T-helper 9 cell (primary cell): ENCODE results near the gene ACOT7.
A peak's percentile ranks its signal among the peaks of the same experiment; 100 is the strongest.

Experiments
- DNase-seq: peaks from one replicate; pipeline ENCODE4 v3.0.0-alpha.2; 2020

Gene ACOT7

GRCh38 chr1:6424000-6424565 is 30.5 kb upstream of the ACOT7 start:
- DNase-seq: no peak

- peak; percentile 62 for DNase-seq
These were observed 29.9 kb upstream of the ACOT7 start for GRCh38 chr1:6423321-6423999.

GRCh38 chr1:6421266-6421665 is 27.7 kb upstream of the ACOT7 start:
- DNase-seq: no peak

- no peak for DNase-seq
These were observed 27.0 kb upstream of the ACOT7 start for GRCh38 chr1:6420454-6421042.

- no peak for DNase-seq
These were observed 26.4 kb upstream of the ACOT7 start, which contains the start of gene HES2 for GRCh38 chr1:6419804-6420453. Gene HES2, minus strand, starts transcription at chr1:6419919. Its CDS starts 99 bp downstream, at chr1:6419820.

GRCh38 chr1:6419397-6419803 is 25.8 kb upstream of the ACOT7 start:
- DNase-seq: no peak

GRCh38 chr1:6418668-6419396 is 25.3 kb upstream of the ACOT7 start:
- DNase-seq: no peak

- DNase-seq: no peak
These were observed 24.5 kb upstream of the ACOT7 start for GRCh38 chr1:6417961-6418667.

- no peak for DNase-seq
These were observed 23.3 kb upstream of the ACOT7 start for GRCh38 chr1:6416906-6417305.

GRCh38 chr1:6416295-6416656 is 22.7 kb upstream of the ACOT7 start:
- no peak for DNase-seq

GRCh38 chr1:6414881-6415626 is 21.5 kb upstream of the ACOT7 start:
- no peak for DNase-seq

GRCh38 chr1:6414443-6414844 is 20.9 kb upstream of the ACOT7 start:
- DNase-seq: no peak

GRCh38 chr1:6412896-6413295 is 19.3 kb upstream of the ACOT7 start:
- DNase-seq: no peak

- DNase-seq: no peak
These were observed 16.8 kb upstream of the ACOT7 start for GRCh38 chr1:6410248-6410893.

GRCh38 chr1:6409733-6410132 is 16.2 kb upstream of the ACOT7 start:
- DNase-seq: no peak

GRCh38 chr1:6409053-6409452 is 15.5 kb upstream of the ACOT7 start:
- no peak for DNase-seq

- no peak for DNase-seq
These were observed 14.5 kb upstream of the ACOT7 start for GRCh38 chr1:6408023-6408422.

GRCh38 chr1:6401673-6402072 is 8.1 kb upstream of the ACOT7 start:
- DNase-seq: no peak

- no peak for DNase-seq
These were observed 5.7 kb upstream of the ACOT7 start for GRCh38 chr1:6399294-6399693.

GRCh38 chr1:6397844-6398441 is 4.4 kb upstream of the ACOT7 start:
- DNase-seq: no peak

- DNase-seq: no peak
These were observed 3.4 kb upstream of the ACOT7 start for GRCh38 chr1:6396998-6397397.
